GM21360 (cell line): ENCODE measurements around the gene REXO2.

Experiments
- ATAC-seq: cut with Tn5 transposase; IDR thresholded peaks from one replicate; pipeline ENCODE4 v1.9.1; 2021; ENCODE audit warnings: mild to moderate bottlenecking, moderate library complexity; ENCODE audit not compliant: unreplicated experiment

REXO2 gene

DNA sequence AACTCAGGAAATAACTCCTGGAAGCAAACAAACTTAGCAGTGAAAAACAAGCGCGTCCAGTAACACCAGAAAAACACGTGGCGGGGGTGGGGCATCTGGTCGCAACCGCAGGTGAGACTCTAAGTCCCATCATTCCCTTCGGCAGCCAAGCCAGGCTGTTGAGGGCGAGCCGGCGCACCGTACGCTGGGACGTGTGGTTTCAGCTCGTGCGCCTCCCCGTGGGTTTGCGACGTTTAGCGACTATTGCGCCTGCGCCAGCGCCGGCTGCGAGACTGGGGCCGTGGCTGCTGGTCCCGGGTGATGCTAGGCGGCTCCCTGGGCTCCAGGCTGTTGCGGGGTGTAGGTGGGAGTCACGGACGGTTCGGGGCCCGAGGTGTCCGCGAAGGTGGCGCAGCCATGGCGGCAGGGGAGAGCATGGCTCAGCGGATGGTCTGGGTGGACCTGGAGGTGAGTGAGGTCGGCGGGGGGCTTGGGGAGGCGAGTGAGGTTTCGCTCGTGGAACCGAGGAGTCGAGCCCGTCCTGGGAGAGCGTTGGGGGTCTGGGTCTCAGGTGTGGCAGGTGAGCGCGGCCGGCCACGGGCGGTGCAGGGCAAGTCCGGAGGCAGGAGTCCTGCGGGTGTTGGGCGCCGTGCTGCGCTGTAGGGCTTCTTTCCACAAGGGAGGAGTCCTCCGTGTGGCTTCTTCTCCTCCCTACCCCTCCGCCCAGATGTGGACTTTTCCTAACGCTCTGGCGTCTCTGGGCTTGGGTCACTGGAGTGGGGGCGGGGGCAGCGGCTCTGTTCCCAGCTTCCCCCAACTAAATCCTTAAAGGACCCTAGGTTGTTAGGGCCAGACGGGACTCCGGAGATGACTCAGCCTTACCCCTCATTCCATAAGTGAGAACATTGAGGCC is at the start of gene REXO2:
Gene REXO2, plus strand, starts transcription at position 239 of the 892 bp plus-strand sequence. Its CDS starts 62 bp downstream, at position 301.
- peak; percentile 99 for ATAC-seq

DNA sequence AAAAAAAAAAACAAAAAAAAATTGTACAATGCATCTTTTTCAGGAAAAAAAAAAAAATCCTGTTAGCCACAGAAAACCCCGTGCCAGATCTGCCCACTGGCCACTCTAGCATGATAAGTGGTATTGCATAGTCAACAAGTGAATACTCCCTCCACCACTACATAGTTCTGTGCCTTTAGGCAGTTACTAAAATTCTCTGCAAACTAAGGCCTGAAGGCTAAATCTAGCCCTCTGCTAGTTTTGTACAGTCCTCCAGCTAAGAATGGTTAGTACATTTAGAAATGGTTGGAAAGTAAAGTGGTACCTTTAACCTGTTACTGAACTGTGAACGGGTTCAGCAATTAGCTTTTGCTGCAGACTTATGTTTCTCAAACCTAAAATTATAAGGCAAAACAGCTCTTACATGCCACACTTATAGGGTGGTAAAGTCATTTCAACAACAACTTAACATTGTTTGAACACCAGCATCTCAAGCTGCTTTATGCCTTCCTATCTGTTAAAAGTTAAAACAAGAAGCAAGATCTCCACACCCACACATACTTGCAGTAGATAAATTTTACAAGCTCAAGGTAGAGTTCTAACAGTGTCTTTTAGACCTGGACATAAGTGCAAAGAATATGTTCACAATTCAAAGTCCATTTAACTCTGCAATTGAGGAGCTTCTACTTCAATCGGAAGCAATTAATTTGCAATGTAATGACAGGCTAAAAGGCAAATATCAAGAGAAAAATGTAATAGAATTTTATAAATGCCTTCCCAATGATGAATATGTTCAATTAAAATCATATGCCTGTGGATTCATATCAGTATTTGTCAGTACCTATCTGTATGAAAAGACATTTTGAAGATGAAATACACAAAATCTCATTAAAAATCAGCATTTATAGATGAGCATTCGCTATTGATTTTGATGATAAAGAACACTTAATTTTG is 46.3 kb upstream of the REXO2 start:
- no peak for ATAC-seq

DNA sequence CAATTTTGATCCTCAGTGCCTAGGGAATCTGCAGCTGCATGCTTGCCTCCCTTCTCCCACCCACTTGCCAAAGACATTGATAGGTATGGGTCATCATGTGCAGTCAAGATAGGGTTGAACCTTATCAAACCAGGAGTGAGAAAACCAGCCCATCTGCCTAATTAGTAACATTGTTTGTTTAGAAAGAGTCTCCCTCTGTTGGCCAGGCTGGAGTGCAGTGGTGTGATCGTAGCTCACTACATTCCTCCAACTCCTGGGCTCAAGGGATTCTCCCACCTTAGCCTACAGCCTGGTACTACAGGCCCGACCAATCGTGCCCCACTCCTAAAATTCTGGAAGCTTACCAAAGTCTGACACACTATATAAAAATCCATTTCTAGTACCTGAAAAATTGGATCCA is 43.5 kb upstream of the REXO2 start:
- no peak for ATAC-seq

DNA sequence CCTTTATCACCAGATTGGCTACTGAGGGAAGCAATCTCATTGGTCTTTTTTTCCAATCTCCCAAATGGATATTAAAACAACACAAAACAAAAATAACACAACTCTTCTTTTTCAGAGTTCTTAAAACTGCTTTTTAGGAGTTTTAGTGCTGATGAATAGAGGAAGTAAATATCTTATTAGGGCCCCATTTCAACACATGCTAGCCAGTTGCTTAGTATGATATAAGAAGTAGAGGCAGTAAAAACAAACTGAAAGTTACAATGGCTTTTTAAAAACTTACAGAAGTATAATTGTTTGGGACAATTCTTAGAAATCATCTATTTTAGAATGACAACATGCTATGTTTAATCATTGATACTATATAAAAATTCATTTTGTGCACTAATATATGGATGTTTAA is 42.4 kb upstream of the REXO2 start:
- ATAC-seq, result no peak

DNA sequence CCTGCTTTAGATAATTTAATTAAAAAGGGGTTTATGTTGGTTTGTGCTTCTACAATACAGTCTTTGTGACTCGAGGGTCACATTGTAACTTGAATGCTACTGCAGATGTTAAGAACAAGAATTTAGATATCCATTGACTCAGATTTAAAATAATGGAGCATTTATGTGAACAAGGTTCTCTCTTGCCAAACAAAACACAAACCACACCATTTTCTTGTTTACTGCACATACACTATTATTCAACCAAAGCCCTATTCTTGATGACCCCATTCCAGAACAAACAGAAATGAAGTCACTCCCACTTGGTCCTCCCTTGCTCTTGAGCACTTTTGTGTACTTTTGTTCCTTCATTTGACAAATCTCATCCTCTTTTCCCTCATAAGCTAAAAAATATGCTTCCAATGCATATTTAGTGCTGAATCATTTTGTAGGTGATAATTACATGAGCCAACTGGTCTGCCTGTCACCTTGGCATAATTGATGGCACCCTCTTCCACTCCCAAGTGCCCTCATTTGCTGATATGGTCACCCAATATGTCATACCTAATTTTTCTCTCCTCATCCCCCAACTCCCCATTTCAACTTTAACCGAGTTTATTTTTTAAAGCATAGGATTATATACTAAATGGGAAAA is 41.8 kb upstream of the REXO2 start:
- ATAC-seq, result no peak

DNA sequence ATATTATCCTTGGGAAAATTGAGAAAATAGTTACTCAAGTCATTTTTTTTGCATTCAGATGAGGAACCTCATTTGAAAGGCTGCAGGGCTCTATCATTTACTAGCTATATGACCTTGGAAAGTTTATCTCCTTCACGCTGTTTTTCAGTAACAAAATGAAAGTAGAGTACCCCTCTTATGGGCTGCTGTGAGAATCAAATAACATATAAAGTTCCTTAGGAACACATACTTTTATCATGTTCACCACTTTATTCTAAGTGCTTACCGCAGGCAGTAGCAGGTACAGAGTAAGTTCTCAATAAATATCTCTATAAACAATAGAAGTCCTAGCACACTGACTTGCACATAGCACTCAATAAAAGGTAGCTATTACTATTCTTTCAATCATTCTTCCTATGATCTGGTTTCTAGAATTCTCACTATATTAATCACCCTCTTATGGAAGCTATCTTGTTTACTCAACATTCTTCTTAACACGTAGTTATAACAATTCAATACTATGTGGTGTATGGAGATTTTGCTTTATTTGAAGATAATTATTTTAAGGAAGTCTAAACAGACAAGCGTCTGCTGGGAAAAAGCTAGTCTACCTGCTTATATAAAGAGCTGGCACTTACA is 40.9 kb upstream of the REXO2 start:
- no peak for ATAC-seq

DNA sequence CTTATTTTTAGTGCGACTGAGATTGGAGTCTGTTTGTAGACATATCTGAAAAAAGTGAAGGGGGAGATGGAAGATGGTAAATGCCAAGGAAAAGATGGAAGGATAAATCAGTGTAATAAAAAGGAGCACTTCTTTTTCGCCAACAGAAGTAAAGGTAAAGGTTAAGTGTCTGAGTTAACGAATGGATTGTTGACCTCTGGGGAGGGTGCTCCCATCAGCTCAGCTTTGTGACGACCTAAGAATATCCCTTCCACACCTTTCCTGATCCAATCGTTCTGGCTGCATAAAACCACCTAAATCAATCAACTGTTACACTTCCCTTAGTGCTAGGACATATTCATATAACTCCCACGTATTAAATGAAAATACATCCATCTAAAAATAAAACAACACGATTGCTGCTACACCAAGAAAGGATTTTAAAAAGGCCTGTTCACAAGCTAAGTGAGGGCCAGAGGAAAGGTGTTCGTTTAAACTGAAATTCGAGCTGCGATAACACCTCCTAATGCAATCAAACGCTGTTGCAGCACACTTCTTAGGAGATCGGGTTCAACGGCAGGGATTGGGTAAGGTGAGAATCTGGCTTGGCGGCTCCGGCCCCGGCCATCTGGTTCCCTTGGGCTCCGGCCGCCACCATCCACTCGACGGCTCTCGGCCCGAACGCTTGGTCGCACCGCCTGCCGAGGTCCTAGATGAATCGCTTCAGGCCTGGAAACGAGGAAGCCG is 39.6 kb upstream of the REXO2 start:
- peak; percentile 21 for ATAC-seq

GRCh38 chr11:114400216-114400914 is 38.9 kb upstream of the REXO2 start, which contains the start of the genes C11orf71 and RBM7:
Gene C11orf71, minus strand, starts transcription at chr11:114400511. Its CDS starts 180 bp downstream, at chr11:114400331.
Gene RBM7, plus strand, starts transcription at chr11:114400666. Its CDS starts 6 bp downstream, at chr11:114400672.
- peak; percentile 97 for ATAC-seq

- ATAC-seq, result no peak
These were observed 38.4 kb upstream of the REXO2 start for GRCh38 chr11:114400915-114401223.

DNA sequence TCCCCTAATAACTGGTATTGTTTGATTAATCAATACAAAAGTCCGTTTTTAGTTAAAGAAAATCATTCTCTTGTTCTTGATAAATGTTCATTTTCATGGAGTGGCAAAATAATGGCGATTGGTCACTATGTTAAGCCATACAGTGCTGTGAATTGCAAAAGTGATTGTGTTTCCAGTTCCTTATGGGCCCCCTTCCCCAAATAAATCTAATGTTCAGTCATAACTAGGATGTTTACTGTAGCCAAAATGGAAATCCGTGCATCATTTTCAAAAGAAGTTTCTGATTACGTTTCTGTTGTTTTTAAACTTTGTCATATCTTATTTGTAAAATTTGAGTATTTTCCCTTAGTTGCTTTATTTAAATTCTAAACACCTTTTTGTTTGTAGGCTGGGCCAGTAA is 38.0 kb upstream of the REXO2 start:
- no peak for ATAC-seq

DNA sequence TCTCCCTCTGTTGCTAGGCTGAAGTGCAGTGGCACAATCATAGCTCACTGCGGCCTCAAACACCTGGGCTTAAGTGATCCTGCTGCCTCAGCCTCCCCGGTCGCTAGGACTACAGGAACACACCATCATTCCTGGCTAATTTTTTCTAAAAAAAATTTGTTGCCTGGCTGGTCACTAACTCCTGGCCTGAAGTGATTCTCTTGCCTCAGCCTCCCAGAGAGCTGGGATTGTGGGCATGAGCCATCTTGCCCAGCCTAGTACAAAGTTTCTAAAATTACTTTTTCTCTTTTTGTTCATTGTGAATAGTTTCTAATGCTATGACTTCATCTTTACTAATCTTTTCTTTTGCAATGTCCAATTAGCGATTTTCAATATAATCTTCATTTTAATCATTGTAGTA is 26.3 kb upstream of the REXO2 start:
- no peak for ATAC-seq

DNA sequence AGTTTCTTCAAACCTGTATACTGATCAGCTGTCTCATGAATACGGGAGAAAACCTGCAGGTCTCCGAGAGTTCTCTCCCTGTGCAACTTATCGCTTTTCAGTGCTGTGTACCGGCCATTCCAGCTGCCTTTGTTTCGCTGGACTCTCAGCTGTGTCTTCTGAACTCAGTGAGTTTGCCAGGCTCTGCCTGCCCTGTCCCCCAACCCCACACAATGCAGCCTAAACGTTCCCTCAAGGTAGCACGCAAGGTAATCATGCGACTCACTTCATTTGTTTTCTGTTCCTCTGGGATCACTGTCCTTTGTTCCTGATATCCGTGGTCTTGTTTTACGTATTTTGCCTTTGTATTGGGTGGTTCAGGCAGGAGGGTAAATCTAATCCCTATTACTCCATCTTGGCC is 25.3 kb upstream of the REXO2 start:
- no peak for ATAC-seq

GRCh38 chr11:114416441-114416961 is 22.8 kb upstream of the REXO2 start:
- no peak for ATAC-seq

DNA sequence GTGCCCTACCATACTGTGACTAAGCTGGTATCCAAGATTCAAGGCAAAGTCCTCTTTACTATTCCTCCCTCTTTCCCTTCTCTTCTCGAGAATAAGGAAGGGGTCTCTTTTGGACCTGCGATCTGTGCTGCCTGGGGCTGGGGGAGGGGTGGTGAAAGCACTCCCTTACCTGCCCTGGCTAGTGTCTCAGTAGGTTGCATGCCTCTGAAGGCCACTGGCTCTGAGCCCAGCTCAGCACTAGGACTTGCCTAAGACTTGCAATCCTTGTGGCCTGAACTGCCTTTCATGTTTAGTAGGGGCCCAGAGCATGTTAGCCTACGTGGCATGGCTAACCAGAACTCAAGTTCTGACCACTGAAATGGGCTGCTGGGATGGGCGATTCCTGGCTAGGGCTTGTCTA is 13.0 kb upstream of the REXO2 start:
- ATAC-seq, result no peak

GRCh38 chr11:114430290-114430689 is 9.0 kb upstream of the REXO2 start:
- no peak for ATAC-seq

DNA sequence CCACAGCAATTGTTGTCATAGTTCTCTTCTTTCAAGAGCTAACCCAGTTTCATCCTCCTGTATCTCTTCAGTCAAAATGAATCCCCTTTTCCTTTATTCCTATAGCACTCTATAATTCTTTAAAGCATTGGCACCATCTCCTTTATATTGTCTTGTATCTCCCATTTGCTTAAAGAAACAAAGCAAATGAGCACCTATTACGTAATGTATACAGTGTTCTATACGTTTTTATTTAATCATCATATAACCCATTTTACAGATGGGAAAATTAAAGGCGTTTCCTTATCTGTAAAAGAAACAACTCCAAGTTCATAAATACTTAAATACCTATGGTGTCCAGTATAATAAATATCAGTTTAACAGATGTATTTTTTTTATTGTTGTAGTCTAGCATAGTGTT is 6.4 kb upstream of the REXO2 start:
- ATAC-seq, result no peak

- no peak for ATAC-seq
These were observed 5.9 kb upstream of the REXO2 start for GRCh38 chr11:114433376-114433775.

DNA sequence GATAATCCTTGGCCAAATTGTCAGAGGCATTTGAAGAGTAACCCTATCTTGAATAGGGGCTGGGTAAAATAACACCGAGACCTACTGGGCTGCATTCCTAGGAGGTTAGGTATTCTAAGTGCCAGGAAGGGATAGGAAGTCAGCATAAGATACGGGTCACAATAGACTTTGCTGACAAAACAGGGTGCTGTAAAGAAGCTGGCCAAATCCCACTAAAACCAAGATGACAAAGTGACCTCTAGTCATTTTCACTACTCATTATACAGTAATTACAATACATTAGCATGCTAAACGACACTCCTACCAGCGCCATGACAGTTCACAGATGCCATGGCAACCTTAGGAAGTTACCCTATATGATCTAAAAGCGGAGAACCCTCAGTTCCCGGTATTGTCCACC is 964 bp upstream of the REXO2 start:
- no peak for ATAC-seq

DNA sequence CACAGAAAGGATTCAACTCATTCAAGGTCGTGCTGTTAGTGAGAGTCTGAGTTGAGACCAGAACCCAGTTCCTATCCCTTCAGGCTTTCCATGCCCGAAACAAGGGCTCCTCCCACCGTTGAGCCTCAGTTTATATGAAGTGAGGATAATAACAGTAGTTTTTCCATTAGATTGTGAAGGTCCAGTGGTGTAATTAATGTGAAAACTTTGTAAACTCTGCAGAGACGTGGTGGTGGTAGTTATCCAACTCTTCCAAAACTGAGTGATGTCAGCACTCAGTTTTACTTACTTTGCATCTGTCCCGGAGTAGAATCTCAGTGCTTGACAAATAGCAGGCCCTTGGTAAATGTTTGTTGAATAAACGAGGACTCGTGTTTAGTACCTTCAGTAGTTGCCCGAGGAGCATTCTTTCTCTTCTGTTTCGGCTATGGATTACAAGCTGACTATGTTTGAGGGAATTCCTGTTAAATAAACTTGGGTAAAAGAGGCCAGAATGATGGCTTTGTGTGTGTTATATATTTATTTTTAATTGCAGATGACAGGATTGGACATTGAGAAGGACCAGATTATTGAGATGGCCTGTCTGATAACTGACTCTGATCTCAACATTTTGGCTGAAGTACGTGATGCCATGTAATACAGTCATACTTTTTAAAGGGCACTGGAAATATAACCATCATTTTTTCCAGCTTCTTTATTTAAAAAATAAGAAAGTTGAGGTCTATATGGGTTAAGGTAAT is 1.0 kb downstream of the REXO2 start:
- ATAC-seq, result no peak
